ENCODE data around the gene CSN3.
"Not testable (repeated sequence)": the region's sequence is repeated elsewhere in the genome, so short reads cannot be mapped to it uniquely, and the experiment has no call there.

Gene CSN3

DNA sequence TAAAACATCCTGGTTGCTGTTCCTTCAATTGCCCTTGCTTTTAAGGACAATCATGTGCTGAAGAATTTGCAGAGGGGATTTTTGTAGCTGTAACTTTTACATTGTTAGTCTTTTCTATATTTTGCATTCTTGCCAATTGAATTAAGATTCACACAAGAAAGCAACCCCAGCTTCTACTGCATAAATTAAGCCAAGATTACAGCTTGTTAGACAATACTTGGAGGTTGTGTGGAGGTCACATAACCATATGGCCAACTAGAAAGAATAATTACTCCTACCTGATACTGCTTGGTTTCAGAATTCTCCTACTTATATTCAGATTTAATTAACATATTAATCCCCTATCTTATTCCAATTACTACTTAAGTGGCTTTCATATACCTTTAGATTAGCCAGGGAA lies 20.6 kb upstream of the CSN3 start:
- H3K79me2 ChIP-seq (ENCODE audit: insufficient read depth, low read length); H3K9ac ChIP-seq (ENCODE audit: low read length): not testable (repeated sequence)

GRCh38 chr4:70225824-70226223 lies 16.6 kb upstream of the CSN3 start, which contains the start of gene FDCSP:
Gene FDCSP, plus strand, starts transcription at chr4:70226124. Its CDS starts 5,071 bp downstream, at chr4:70231195.
- no peaks in the 10 kb centered on the region for H3K9me3 ChIP-seq (ENCODE audit: low read length)
- no peaks in the 10 kb centered on the region for H3K79me2 ChIP-seq (ENCODE audit: insufficient read depth, low read length)
- H3K4me1 ChIP-seq (ENCODE audit: insufficient read depth, low read length, severe bottlenecking): no peaks in the 10 kb centered on the region
- no peak within 1 kb of the TSS for H3K27ac ChIP-seq (ENCODE audit: low read depth, low read length, poor library complexity, severe bottlenecking)
- H3K9me2 ChIP-seq (ENCODE audit: low read depth, low read length): no peaks in the 10 kb centered on the region
- H3K9ac ChIP-seq (ENCODE audit: low read length): no peak within 1 kb of the TSS
- no peaks in the 10 kb centered on the region for H3K36me3 ChIP-seq (ENCODE audit: insufficient read depth, low read length)
- H3K4me3 ChIP-seq (ENCODE audit: low read depth, low read length, poor library complexity, severe bottlenecking): no peak within 1 kb of the TSS
- no peaks in the 10 kb centered on the region for H3K27me3 ChIP-seq (ENCODE audit: insufficient read depth, low read length)
- H4K20me1 ChIP-seq (ENCODE audit: insufficient read depth, low read length): no peaks in the 10 kb centered on the region
- H3F3A ChIP-seq (ENCODE audit: insufficient read depth, low read length): no peaks in the 10 kb centered on the region
- no peak within 1 kb of the TSS for H2AFZ ChIP-seq (ENCODE audit: low read length)
- H3K4me2 ChIP-seq (ENCODE audit: low read length): no peak within 1 kb of the TSS
- TF ChIP-seq EZH2 (IDR thresholded peaks at IDR 0.05; ENCODE audit: borderline replicate concordance, low read length): no peak
- TF ChIP-seq, protein P1, sequence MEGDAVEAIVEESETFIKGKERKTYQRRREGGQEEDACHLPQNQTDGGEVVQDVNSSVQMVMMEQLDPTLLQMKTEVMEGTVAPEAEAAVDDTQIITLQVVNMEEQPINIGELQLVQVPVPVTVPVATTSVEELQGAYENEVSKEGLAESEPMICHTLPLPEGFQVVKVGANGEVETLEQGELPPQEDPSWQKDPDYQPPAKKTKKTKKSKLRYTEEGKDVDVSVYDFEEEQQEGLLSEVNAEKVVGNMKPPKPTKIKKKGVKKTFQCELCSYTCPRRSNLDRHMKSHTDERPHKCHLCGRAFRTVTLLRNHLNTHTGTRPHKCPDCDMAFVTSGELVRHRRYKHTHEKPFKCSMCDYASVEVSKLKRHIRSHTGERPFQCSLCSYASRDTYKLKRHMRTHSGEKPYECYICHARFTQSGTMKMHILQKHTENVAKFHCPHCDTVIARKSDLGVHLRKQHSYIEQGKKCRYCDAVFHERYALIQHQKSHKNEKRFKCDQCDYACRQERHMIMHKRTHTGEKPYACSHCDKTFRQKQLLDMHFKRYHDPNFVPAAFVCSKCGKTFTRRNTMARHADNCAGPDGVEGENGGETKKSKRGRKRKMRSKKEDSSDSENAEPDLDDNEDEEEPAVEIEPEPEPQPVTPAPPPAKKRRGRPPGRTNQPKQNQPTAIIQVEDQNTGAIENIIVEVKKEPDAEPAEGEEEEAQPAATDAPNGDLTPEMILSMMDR (IDR thresholded peaks at IDR 0.05; ENCODE audit: low read length): no peak

More for the DNA sequence above, 20.6 kb upstream of the CSN3 start:
- not testable (repeated sequence) for H3K4me2 ChIP-seq (ENCODE audit: low read length); H2AFZ ChIP-seq (ENCODE audit: low read length); H3K27ac ChIP-seq (ENCODE audit: low read depth, low read length, poor library complexity, severe bottlenecking); H4K20me1 ChIP-seq (ENCODE audit: insufficient read depth, low read length); H3K27me3 ChIP-seq (ENCODE audit: insufficient read depth, low read length); H3K4me1 ChIP-seq (ENCODE audit: insufficient read depth, low read length, severe bottlenecking); H3K9me3 ChIP-seq (ENCODE audit: low read length); H3K36me3 ChIP-seq (ENCODE audit: insufficient read depth, low read length); H3K9me2 ChIP-seq (ENCODE audit: low read depth, low read length); H3K4me3 ChIP-seq (ENCODE audit: low read depth, low read length, poor library complexity, severe bottlenecking); H3F3A ChIP-seq (ENCODE audit: insufficient read depth, low read length)

- Histone ChIP-seq H3K4me2 (ENCODE audit: low read length) (no peak overlapping the region), H3K27me3 (ENCODE audit: insufficient read depth, low read length) (no peaks in the 10 kb centered on the region), H3K9ac (ENCODE audit: low read length) (no peak overlapping the region), H4K20me1 (ENCODE audit: insufficient read depth, low read length) (no peaks in the 10 kb centered on the region), H3K4me1 (ENCODE audit: insufficient read depth, low read length, severe bottlenecking) (no peaks in the 10 kb centered on the region), H3K9me3 (ENCODE audit: low read length) (no peaks in the 10 kb centered on the region), H2AFZ (ENCODE audit: low read length) (no peak overlapping the region), H3K36me3 (ENCODE audit: insufficient read depth, low read length) (no peaks in the 10 kb centered on the region), H3K9me2 (ENCODE audit: low read depth, low read length) (no peaks in the 10 kb centered on the region), H3K27ac (ENCODE audit: low read depth, low read length, poor library complexity, severe bottlenecking) (no peak overlapping the region), H3K4me3 (ENCODE audit: low read depth, low read length, poor library complexity, severe bottlenecking) (no peak overlapping the region), H3K79me2 (ENCODE audit: insufficient read depth, low read length) (no peaks in the 10 kb centered on the region), H3F3A (ENCODE audit: insufficient read depth, low read length) (no peaks in the 10 kb centered on the region)
- no peak for TF ChIP-seq EZH2 (IDR thresholded peaks at IDR 0.05; ENCODE audit: borderline replicate concordance, low read length)
- TF ChIP-seq, protein P1 (IDR thresholded peaks at IDR 0.05; ENCODE audit: low read length): no peak
These were observed 6.3 kb upstream of the CSN3 start for GRCh38 chr4:70236125-70236524.

GRCh38 chr4:70239131-70239883 lies 3.1 kb upstream of the CSN3 start:
- Histone ChIP-seq H3K9ac (ENCODE audit: low read length) (no peak overlapping the region), H3K27me3 (ENCODE audit: insufficient read depth, low read length) (no peaks in the 10 kb centered on the region), H3K9me2 (ENCODE audit: low read depth, low read length) (no peaks in the 10 kb centered on the region)

More at GRCh38 chr4:70239131-70239883, 3.1 kb upstream of the CSN3 start:
- H3K9me3 ChIP-seq (ENCODE audit: low read length): no peaks in the 10 kb centered on the region
- H2AFZ ChIP-seq (ENCODE audit: low read length): no peak overlapping the region
- no peaks in the 10 kb centered on the region for H3K36me3 ChIP-seq (ENCODE audit: insufficient read depth, low read length)
- H3K27ac ChIP-seq (ENCODE audit: low read depth, low read length, poor library complexity, severe bottlenecking): no peak overlapping the region
- no peaks in the 10 kb centered on the region for H3F3A ChIP-seq (ENCODE audit: insufficient read depth, low read length)
- H3K79me2 ChIP-seq (ENCODE audit: insufficient read depth, low read length): no peaks in the 10 kb centered on the region
- no peaks in the 10 kb centered on the region for H3K4me1 ChIP-seq (ENCODE audit: insufficient read depth, low read length, severe bottlenecking)
- H4K20me1 ChIP-seq (ENCODE audit: insufficient read depth, low read length): no peaks in the 10 kb centered on the region
- no peak overlapping the region for H3K4me2 ChIP-seq (ENCODE audit: low read length)
- no peak for TF ChIP-seq EZH2 (IDR thresholded peaks at IDR 0.05; ENCODE audit: borderline replicate concordance, low read length)
- TF ChIP-seq, protein P1 (IDR thresholded peaks at IDR 0.05; ENCODE audit: low read length): no peak
- no peak overlapping the region for H3K4me3 ChIP-seq (ENCODE audit: low read depth, low read length, poor library complexity, severe bottlenecking)
